GM21825 (cell line): Measurements from ENCODE around the gene GSTM3.
"Not testable (repeated sequence)": the region's sequence is repeated elsewhere in the genome, so short reads cannot be mapped to it uniquely, and the experiment has no call there.

Source experiments
- ATAC-seq: cut with Tn5 transposase; IDR thresholded peaks from one replicate; pipeline ENCODE4 v1.9.1; 2021; ENCODE audit warnings: mild to moderate bottlenecking, moderate library complexity; ENCODE audit not compliant: unreplicated experiment

The GSTM3 gene

GRCh38 chr1:109762821-109763645, 22.2 kb upstream of the GSTM3 start:
- ATAC-seq, result no peak

DNA sequence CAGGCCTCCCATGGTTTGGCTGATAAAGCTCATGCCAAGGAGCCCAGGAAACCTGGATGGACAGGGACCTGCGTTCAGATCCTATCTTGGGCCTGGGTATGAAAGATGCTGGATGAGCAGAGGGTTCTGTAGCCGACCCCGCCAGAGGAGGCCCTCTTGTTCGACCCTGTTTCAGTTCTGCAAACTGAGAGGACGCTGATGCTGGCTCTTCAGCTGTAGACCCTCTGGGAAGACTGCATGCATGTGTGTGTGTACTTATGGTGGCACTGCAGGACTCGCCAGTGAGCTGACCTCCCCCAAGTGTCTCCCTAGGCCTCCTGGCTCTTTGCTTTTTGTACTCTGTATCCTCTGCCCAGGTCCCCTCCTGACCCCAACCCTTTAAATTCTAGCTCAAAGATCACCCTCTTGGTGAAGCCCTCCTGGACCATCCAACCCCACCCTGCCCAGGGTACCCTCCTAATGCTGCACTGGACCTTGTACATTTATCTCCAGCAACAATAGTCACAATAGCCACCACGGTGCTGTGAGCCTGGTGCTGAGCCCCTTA, 21.3 kb upstream of the GSTM3 start:
- no peak for ATAC-seq

GRCh38 chr1:109761227-109762038, 20.6 kb upstream of the GSTM3 start:
- no peak for ATAC-seq

- no peak for ATAC-seq
These were observed 19.9 kb upstream of the GSTM3 start for GRCh38 chr1:109760581-109761226.

DNA sequence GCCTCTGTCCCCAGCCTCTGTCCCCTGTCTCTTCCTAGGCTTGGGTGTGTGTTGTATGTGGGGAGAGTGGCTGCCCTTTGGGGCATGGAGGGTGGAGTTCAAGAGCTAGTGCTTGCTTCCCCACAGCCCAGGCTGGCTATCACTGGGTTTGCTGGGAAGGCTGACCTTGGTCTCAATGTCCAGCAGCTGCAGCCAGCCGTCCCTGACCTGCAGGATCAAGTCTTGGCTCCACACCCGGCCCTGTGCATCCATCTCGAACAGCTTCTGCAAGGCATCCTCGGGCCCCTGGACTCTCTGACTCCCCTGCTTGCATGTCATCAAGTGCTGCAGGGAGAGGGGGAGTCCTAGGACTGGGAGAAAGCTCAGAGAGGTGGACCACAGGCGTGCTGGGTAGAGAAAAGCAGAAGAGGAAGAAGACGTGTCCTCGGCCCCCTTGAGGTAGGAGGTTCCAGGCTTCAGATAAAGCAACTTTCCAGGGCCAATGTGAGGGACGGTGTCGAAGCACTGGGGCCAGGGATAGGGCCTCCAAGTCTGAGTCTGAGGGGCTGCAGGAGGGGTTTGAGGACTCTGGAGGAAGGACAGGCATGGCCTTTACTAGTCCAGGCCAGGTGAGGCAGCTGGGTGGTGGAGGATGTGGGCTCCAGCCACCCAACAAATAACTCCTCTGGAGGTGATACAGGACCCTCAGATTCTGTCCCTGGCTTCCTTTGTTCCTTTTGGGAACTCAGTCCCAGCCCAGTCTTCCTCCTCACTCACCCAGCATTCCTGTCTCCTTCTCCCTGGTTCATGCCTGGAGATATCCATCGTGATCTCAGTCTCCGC, 18.9 kb upstream of the GSTM3 start:
- no peak for ATAC-seq

- ATAC-seq, result no peak
These were observed 17.3 kb upstream of the GSTM3 start for GRCh38 chr1:109757936-109758786.

DNA sequence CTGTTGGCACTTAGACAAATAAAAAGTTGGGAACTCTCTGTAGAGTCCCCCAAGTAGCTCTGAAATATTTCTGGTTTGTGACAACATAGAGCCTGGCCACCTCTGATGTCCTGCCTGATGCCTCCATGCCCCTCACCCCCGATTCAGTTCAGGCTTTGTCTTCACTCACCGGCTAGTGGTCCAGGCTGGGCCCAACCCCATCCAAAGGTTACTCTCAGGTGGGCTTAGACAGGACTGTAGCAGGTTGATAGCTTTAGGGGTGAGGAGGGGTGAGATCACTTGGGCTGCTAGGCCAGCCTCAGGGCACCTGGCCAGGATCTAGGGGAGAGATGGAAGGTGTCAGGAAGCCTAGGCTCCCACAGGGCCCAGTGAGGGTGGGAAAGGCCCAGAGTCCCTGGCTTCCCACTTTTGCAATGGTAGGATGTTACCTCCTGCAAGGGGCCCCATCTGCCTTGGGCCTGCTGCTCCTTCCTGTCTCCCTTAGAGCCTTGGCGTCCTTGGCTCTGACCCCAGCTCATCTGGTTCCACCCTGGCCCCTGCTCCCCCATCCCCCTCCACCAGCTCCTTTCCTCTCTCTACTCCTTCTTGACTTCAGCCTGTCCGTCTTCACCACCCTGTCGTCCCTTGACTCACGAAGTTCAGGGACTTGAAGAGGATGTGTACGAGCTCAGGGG, 16.1 kb upstream of the GSTM3 start:
- ATAC-seq, result no peak

DNA sequence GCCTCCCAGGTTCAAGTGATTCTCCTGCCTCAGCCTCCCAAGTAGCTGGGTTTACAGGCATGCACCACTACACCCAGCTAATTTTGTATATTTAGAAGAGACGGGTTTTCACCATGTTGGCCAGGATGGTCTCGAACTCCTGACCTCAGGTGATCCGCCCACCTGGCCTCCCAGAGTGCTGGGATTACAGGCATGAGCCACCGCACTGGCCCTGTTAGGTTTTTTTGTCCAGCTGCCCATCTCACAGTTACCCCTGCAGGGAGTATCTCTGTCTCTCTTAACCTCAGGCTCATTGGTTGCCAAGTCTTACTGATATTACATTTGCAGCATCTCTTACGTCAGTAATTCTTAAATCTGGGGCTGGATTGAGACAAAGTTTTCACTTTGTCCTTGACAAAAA, 15.5 kb upstream of the GSTM3 start:
- not testable (repeated sequence) for ATAC-seq

DNA sequence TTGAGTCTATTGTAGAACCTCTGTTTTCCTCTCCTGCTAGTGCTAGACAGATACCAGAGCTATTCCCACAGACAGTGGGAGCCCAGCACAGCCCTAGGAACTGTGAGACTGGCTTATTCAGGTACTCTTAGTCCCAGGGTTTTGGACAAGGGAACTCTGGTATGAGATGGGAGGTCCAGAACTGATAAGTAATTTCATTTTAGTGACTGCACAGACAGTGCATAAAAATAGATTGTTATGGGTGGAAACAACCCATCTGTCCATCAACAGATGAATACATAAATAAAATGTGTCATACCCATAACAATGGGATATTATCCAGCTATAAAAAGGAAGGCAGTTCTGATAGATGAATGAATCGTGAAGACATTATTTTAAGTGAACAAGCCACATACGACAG, 13.9 kb upstream of the GSTM3 start:
- no peak for ATAC-seq

DNA sequence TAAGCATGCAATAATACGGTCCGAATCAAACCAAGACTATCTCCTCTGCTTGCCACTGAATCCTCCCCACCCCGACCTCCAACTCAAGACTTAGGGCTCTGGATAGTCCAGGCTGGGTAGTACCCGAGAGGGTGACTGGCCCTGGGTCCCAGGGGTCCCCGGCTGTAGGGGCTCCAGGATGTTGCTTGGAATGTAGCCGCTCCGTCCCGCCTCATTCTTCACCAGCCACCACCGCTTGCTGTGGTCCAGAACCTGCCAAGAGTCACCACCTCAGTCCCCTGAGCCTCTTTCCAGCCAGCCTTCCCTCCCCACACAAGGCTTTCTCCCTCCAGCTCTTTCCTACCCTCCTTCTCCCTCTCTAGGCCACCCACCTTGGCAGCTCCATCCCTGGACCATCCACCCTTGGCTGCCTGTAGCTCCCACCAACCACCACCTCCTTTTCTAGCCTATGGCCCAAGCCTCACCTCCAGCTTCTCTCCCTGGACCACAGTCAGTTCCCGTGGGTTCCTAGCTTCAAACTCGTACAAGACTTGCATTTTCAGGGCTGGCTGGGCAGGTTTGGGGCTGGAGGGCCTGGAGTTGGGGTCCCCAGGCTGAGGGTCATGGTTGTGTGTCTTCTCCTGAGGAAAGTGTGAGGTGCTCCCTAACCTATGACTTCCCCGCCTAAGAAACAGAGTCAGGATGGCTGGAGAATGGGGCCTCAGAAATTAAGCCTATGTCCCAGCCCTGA, 10.9 kb upstream of the GSTM3 start:
- ATAC-seq, result no peak

GRCh38 chr1:109750920-109751319, 10.1 kb upstream of the GSTM3 start:
- no peak for ATAC-seq

GRCh38 chr1:109750241-109750882, 9.5 kb upstream of the GSTM3 start:
- no peak for ATAC-seq

DNA sequence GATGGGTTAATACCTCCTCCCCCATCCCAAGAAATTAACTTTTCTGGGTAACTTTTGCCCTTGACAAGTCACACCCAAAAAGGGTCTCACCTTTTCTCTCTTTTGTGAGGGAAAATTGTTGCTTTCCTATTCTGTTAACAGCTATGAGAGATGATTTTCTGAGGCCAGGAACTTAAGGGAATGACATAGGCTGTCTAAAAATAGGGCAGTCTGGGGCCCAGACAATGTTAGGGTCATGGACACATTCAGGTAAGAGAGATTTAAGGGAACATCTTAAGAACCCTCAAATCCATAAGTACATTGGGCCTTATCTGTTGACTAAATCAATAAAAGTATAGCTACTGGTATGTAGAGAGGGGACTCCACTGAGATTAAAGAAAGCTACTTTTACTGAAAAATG, 8.4 kb upstream of the GSTM3 start:
- ATAC-seq, result no peak

DNA sequence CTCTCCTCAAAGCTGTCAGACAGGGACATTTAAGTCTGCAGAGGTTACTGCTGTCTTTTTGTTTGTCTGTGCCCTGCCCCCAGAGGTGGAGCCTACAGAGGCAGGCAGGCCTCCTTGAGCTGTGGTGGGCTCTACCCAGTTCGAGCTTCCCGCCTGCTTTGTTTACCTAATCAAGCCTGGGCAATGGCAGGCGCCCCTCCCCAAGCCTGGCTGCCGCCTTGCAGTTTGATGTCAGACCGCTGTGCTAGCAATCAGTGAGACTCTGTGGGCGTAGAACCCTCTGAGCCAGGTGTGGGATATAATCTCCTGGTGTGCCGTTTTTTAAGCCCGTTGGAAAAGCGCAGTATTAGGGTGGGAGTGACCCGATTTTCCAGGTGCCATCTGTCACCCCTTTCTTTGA, 7.5 kb upstream of the GSTM3 start:
- not testable (repeated sequence) for ATAC-seq

GRCh38 chr1:109739738-109740614, 862 bp downstream of the GSTM3 start:
- ATAC-seq, result peak; percentile 96

GRCh38 chr1:109733236-109733870, 7.5 kb downstream of the GSTM3 start:
- ATAC-seq, result no peak
